Colon (tissue), 2 donors: ENCODE results near the gene SAG.

Experiments used
- FAIRE-seq: peaks from 2 replicates; lab custom pipeline; 2012; peaks lifted over from hg19 to GRCh38; lab: Jason Lieb, UNC
- donor health status: control.
- donor health status: control.

The SAG gene

DNA sequence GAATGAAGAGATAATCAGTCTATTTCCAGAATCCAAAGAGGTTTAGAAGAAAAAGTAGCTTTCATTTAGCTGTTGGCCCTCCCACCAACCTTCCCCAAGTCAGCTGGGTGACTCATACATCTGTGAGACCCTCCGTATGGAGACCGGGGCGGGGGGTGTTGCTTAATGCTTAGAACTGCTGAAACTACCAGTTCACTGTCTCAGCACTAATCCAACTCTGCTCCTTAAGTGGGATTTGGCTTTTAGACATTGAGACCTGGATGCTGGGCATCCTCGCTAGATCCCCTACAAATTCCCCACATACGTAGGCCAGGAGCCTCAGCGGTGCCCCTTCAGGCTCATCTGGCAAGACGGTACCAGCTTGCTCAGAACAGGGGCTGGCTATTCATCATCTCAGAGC, at the start of gene SAG:
SAG (plus strand) TSS at position 252 of the 400 bp plus-strand sequence. CDS start 1,374 bp downstream, outside the sequence.
- FAIRE-seq = no peak

DNA sequence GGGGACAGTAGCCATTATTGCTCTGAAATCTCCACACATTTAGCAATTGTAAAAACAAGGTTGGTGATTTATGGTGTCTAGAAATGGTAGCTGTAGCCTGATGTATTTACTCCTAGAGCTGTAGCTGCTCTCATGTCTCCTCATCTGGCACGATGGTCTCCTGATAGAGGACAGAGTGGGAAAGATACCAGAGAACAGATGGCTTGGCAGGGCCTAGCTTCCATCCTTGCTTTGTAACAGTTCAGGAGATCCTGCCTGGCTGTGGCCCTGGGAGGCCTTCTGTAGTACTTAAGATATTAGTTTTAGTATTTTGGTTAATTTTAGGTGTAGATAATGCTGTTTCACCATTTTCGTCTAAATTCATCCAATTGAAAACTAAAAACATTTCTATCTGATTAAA, 49.4 kb upstream of the SAG start:
- no peak for FAIRE-seq

DNA sequence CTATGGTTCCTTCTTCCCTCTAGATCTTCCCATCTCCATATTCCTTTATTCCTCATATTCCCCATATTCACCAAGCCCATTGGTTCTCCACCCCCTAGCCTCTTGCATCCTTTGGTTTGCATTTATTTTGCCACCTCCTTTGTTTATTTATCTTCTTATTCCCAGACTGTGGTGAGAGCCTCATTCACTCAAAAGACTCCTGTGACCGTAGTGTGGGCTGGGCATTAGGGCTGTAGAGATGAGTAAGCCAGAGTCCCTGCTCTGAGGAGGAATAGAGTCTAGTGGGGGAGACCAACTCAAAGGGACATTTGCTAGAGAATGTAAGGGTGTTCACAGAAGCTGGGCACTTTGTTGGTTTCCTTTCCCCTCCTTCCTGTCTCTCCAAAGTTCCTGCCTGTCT, 47.9 kb upstream of the SAG start:
- no peak for FAIRE-seq

DNA sequence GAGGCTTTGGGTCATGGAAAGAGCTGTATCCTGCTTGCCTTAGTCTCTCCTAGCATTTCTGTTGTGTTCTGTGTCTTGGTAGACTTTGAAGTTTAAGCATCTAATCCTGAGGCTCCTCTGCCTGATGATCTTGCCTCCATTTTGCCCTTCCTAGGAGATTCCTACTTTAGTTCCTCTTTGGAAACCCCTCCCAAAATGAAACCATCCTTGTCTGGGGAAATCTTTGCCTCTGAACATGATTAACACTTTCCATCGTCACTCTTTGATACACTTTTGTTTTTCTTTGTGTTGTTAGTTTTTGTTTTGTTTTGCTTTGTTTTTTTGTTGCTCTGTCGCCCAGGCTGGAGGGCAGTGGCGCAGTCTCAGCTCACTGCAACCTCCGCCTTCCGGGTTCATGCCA, 47.0 kb upstream of the SAG start:
- FAIRE-seq = no peak

DNA sequence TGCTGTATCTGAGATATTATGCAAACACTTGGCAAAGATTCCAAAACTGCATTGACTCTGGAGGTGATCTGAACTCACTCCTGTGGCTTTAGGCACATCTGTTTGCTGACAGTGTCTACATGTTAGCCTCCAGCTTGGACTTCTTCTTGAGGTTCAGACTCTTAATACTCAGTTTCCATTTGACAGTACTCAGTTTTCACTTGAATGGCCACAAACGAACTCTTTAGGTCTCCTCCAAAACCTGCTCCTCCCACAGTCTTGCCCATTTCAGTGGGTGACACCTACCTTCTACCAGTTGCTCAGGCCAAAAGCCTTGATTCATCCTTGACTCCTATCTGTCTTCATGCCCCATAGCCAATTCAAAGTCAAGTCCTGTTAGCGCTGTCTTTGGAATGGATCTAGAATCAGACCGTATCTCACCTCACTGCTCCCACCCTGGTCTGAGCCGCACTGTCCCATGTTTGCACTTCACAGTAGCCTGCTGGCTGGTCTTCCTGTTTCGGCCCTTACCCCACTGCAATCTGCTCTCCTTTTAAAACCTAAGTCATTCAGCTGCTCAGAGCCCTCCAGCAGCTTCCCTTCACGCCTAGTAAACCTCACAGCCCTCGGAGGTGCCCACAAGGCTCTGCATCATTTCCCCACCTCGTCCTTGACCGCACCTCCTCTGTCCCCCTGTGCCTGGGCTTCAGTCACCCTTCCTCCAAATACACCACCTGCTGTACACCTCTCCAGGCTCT, 45.6 kb upstream of the SAG start:
- FAIRE-seq = no peak

DNA sequence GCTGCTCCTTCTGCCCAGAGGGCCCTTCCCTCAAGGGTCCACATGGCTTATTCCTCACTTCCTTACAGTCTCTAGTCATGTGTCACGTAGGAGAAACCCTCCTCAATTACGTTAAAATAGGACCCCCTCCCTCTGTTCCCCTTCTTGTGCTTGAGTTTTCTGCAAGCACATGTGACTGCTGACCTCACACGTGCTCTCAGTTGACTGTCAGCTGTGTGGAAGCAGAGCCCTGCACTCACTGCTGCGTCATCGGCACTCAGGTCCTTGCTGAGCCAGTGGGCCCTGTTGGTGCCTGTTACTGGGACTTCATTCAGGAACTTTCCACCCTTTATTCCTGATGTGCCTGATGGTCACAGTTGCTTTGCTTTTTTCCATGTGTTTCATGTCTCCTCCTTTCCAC, 45.1 kb upstream of the SAG start:
- no peak for FAIRE-seq

DNA sequence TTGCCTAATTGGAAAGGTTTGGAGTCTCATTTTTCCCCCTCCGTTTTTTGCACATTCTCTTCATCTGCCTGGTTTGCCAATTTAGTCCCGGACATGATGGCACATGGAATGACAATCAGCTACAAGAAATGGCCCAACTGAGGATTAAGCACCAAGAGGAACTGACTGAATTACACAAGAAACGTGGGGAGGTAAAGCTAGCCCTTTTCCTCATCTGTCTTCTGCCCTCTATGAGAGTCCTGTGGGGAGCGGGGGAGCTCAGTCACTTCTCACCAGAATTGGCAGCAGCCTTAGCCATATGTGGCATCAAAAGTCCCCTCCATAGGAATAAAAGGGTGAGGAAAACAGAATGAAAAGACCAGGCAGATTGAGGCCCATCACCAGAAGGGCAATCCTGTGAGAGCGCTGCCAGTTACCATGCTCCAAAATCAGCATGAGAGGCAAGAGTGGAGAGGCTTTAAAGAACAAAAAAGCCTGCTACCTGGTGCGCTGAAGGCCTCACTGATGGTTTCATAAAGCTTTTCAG, 44.5 kb upstream of the SAG start:
- no peak for FAIRE-seq

DNA sequence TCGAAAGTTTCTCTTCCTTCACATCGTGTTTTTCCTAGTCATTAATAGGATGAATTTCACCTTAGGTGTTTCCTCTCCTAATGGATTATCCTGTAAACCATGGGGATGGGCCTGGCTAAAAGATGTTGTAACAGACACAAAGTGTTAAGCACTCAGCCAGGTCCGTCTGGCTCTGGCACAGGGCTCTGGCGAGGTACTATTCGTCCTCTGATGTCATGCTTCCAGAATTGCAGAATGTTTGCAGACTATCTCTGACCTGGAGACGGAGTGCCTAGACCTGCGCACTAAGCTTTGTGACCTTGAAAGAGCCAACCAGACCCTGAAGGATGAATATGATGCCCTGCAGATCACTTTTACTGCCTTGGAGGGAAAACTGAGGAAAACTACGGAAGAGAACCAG, 42.9 kb upstream of the SAG start:
- FAIRE-seq = no peak

DNA sequence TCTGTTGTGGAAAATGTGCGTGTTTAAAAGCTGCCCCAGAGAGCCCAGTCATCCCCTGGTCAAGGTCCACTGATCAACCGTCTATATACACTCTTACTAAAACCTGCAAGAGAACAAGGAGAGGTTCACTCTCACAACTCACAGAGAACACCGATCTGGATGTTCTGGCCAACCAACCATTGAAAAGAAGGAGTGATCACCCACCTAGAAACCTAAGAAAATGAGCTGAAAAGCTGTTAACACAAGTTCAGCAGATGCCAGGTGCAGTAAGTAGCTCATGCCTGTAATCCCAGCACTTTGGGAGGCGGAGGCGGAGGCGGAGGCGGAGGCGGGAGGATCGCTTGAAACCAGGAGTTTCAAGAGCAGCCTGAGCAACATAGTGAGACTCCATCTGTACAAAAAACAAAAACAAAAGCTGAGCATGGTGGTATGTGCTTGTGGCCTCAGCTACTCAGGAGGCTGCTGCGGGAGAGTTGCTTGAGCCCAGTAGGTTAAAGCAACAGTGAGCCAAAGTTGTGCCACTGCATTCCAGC, 41.7 kb upstream of the SAG start:
- FAIRE-seq = no peak

DNA sequence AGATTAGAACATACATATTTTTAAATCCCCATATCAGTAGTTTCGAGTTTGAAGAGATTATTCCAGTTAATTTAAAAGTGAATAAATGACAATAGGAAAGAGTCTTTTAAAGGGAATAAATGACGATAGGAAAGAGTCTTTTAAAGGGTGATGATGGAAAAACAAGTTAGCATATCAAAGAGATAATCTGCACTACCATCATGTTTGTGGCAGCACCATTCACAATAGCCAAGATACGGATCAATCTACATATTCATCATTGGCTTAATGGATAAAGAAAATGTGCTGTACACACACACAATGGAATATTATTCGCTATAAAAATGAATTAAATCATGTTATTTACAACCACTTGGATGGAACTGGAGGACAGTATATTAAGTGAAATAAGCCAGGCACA, 41.1 kb upstream of the SAG start:
- FAIRE-seq = no peak

DNA sequence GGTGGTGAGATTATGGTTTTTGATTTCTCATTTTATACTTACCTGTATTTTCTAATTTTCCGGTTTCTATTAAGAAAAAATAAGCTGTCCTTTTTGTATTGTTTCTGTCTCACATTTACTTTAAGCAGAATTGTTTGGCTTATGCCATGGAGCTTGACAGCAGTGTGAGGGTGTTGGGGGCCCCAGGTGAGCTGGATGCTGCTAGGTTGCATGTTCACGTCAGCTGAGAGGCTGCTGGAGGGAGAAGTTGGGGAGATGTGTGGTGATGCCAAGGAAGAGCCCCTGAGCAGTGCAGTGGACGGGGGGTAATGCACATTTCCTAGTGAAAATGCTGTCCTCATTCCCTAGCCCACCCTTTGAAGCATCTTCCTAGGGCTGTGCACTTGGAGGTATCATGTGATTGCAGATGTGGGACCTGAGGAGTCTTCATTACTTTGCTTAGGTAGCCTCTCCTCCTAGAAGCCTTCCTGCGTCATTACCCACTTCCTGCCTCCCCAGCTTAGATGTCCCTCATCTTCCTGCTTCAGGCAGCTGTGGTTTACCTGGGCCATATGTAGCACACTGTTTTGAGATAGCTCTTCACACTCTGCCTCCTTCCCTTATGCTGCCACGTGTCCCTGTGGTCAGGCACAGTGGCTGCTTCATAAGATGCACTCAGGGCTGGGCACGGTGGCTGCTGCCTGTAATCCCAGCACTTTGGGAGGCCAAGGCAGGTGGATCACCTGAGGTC, 39.9 kb upstream of the SAG start:
- no peak for FAIRE-seq

DNA sequence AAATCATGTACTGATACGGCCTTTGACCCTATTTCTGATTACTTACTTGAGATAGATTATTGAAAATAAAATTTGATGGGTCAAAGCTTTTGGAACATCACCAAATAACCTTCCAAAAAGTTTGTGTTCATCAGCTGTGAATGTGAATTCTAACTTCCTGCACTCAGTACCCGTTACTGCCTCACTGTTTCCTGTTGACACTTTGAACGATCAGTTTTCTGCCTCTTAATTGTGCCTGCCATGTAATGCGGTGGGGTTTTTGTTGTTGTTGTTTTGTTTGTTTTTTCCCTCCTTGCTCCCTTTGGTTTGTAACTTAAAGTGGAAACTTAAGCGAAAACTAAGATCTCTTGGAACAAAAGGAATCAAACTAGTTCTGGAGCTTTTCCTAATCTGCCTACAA, 37.2 kb upstream of the SAG start:
- no peak for FAIRE-seq

DNA sequence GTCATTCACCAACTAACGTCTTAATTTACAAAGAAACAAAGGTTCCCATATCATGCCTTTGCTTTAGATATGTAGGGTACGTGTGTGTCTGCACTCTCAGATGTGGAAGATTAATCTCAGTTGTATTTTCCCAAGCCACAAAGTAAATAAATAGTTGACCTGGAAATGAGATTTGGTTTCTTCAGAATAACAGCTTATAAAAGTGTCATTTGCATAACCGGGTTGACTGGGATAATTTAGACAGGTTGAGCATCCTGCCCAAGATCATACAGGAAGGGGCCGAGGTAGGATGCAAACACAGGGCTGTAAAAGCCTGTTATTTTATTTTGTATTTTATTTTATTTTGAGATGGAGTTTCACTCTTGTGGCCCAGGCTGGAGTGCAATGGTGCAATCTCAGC, 36.7 kb upstream of the SAG start:
- no peak for FAIRE-seq

DNA sequence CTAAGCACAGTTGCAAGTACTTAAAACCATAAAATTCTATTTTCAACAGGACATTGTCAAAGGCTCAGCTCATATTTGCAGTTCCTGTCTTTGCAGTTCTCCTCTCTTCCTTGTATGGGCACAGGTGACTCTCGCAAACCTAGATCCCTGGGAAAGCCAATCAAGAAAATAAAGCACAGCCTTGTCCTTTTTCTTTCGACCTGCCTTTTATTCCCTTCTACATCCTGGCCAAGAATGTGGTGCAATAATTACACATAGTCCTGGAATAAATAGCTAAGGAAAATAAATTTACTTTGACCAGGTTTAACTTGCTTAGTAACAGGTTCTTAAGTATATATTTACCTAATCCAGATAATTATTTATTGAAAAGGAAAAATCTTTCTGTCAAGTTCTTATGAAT, 35.9 kb upstream of the SAG start:
- no peak for FAIRE-seq

DNA sequence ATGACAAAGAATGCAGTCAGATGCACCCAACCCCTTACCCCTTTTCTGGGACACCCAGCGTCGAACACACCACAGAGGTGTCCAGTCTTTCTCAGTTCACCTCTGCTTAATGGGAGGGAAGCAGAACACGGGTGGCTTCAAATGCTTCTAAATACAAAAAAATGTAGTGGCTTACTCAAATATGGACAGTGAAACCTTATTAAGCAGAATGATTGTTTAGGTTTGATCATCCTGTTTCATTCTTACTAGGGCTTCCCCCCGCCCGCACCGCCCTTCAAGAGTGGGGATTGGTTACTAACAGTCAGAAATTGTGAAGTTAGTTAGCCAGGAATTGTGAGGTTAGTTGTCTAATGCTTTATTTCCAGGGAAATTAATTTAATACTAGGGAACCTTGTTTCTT, 34.5 kb upstream of the SAG start:
- FAIRE-seq = no peak

DNA sequence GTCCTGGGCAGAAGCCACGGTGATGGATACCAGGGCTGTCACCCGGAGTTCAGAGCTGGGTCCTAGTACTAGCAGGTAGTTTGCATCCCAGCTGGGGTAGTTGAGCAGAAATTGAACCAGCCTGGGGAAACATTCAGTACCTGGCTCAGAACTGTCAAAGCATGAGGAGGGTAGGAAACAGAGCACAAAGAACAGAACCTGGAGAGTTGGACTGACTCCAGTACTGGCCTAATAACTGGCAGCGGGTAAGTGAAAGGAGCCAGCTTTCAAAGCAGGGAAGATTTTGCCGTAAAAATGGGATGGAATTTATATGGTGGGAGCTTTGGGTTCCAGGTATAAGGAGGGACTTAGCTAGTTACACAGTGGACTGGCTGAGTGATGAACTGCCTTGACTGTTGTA, 32.4 kb upstream of the SAG start:
- FAIRE-seq = no peak

DNA sequence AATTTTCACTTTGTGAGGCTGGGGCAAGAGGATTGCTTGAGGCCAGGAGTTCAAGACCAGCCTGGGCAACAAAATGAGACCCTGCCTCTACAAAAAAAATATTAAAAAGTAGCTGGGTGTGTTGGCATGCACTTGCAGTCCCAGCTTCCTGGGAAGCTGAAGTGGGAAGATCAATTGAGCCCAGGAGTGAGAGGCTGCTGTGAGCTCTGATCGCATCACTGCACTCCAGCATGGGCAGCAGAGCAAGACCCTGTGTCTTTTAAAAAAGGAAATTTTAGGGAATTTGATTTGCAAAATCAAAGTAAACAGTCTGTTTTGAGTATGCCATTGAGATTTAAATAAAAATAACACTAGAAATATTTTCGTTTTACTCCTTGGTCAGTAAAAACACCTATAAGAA, 28.7 kb upstream of the SAG start:
- no peak for FAIRE-seq

DNA sequence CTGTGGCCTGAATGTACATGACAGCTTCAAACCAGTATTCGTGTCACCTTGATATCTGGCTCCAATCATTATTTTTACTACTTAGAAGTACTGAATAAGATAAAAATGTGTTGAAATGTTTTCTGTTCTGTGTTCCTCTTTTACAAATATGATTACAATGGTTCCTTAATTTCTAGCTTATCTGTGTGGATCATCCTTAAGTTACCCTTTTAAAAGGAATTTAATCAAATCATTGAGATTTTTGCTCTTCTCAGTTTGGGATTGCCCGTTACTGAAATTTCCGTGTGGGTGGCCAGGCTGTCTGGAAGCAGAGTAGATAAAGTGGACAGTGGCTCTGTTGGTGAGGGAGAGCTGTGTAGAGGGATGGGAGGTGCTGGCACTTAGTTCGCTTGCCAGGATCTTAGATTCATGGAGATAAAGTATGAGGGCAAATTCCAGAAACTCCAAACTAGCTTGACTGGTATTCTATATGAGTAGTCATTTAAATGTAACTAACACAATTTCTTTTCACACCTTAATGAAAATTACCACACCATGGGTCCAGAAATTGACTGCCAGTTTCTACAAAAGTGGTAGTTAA, 27.4 kb upstream of the SAG start:
- no peak for FAIRE-seq

DNA sequence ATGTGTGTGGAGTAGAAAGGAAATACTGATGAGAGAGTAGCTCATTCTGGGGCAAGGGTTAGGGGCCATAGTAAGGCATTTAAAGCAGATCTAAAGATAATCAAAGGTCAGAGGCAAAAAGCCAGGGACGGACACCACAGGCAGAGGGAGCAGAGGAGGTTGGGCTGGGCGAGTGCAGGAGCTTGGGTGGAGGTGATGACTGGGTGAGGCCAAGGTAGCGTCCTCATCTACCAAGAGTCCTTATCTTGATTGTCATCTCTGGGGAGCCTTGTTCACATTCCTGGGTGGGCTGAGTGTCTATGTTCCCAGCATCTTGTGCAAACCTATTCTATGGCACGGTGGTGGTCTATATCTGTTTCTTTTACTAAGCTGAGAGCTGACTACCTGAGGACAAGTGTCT, 26.1 kb upstream of the SAG start:
- FAIRE-seq = no peak

DNA sequence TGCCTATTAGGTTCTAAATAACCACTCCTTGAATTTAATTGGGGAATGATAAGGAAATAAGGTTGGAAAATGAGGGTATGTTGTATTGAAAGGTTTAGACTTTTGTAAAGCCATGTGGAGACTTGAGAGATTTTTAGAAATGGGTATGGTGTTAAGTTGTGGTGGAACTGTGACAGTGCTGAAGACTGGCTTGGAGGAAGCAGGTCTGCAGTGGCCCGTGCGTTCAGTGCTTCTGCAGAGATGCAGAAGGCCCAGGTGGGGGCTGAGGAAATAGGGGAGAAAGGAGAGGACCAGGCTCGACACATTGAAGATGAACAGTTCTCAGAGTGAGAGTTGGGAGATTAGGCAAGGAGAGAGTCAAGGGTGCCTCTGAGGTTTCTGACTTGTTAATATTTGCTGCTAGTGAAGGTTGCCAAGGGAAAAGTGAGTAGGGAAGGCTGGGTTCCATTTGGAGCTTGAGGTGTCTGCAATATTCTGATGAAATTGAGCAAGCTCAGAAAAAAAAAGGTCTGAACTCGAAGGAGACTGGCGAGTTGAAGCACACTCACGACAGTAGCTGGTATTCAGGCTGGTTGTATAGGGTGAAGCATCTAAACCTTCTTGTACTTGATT, 25.5 kb upstream of the SAG start:
- FAIRE-seq = no peak

DNA sequence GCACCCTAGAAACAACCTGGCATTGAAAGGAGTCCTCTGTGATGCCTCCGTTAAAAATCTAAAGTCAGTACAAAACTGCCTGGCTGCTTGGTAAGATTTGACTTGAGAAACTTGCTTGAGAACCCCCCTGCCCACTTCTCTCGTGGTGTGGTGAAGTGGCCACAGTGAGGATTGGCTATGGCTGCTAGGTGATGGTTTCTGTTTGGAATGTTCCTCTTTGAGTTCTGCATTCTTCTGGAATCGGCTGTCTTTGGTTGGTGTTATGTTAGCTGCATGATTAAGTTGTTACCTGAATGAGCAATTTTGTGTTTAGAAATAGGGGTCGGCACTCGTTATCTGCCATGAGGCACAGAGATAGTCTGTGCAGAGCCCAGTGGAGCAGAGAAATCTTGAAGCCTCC, 21.7 kb upstream of the SAG start:
- FAIRE-seq = no peak

DNA sequence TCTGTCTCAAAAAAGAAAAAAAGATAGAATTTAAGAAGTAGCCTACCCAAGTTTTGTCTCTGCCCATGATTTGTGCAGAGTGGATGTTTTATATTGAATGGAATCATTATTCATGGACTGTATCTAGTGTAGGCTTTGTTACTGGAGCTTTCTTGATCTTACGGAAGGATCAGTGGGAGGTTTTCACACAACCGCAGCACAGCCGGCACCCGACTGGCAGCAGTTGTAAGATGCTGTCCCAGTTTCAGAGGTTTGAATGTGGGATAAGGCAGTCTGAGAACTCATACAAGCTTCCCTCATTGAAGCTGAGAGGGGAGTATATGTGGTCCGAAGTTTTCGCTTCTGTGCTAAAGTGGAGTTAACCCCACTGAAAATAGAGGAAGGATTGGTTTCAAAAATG, 19.7 kb upstream of the SAG start:
- FAIRE-seq = no peak

DNA sequence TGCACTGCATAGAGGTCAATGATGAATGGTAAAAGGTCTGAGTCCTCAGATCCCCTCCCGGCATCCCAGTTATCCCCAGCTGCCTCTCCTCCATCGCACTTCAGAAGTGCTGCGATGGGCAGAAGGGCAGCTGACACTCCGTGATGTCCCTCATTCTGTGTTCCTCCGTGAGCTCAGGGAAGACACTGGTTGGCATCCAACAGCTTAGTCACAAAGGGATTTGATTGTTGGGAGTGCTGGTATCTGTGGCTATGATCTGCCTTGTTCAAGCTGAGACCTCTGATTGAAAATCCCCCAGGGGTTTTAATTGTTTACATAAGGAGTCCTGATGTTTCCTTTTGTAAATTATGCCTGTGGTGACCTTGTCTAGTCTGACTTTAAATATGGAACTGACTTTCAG, 19.0 kb upstream of the SAG start:
- no peak for FAIRE-seq
